ENCODE results near the gene PDE7B. TPM values are rescaled to one million over a fixed set of nuclear protein-coding genes. Genes with fewer than 3 reads are reported as not detected.
A peak's percentile ranks its signal among the peaks of the same experiment; 100 is the strongest.

Gene PDE7B
- total RNA-seq: 16.3 TPM

- DNase-seq (ENCODE audit: low spot score in 2 of 2): peak in 1 of 2 donors; percentile 43
- no peak for FAIRE-seq
Measured at GRCh38 chr6:135851442-135852271, at the start of gene PDE7B. Gene PDE7B (plus strand): TSS chr6:135851701.

- no peak for DNase-seq (ENCODE audit: low spot score in 2 of 2)
- no peak for FAIRE-seq
Measured at GRCh38 chr6:135801755-135802465, 49.6 kb upstream of the PDE7B start.

DNA sequence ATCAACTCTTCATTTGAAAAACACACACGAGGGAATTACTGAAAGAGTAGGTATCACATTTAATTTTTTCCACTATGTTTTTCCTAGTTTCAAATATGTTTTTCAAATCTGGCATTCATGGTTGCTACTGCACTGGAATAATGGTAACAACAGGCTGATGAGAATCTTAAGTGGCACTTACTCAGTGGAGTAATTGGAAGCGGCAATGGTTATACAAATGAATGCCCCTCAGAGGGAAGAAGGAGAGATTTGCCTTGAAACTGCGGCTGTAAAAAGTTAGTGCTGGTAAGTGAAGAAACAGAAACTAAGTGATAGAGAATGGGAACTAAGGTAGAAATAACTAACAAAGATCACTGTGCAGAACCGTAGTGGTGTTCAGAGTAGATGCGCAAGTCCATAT is 41.0 kb upstream of the PDE7B start:
- DNase-seq (ENCODE audit: low spot score in 2 of 2): no peak

DNA sequence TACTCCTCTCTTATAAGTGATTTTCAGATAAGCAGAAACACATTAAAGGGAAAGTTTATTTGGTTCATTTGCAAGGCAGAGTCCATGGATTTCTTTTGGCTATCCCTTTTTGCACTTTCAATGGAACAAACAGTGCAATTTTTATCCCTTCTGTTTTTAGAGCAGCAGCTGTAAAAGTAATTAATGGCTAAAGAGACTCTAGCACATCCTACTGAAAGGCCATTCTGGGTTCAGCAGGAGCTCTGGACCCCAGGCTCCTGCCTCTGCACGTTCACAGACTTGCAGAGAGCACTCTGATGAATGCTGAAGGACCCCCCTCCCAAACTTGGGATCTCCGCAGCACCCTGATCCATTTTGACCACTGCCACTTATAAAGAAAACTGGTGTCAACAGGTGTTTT is 40.3 kb upstream of the PDE7B start:
- no peak for DNase-seq (ENCODE audit: low spot score in 2 of 2)
- no peak for FAIRE-seq

More for the DNA sequence above, 41.0 kb upstream of the PDE7B start:
- no peak for FAIRE-seq

GRCh38 chr6:135811644-135812526 is 39.6 kb upstream of the PDE7B start:
- DNase-seq (ENCODE audit: low spot score in 2 of 2): no peak
- no peak for FAIRE-seq

- no peak for DNase-seq (ENCODE audit: low spot score in 2 of 2)
- no peak for FAIRE-seq
Measured at GRCh38 chr6:135813401-135813800, 38.1 kb upstream of the PDE7B start.

GRCh38 chr6:135814043-135814442 is 37.5 kb upstream of the PDE7B start:
- FAIRE-seq: no peak
- no peak for DNase-seq (ENCODE audit: low spot score in 2 of 2)

DNA sequence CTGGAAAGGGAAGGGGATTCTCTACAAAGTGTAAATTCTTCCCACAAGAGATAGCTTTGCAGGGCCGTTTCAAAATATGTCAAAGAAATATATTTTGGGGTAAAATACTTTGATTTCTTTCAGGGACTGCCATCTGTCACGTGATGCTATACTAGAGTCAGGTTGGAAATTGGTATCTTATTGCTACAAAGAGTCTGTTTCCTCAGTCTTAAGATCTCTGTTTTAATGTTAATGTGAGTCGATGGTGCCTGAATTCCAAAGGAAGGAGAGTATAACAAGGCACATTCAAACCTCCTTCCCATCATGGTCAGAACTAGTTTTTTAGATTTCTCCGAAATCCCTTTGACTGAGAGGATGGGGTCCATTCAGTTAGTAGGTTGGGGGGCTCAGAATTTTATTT is 36.3 kb upstream of the PDE7B start:
- DNase-seq (ENCODE audit: low spot score in 2 of 2): no peak

DNA sequence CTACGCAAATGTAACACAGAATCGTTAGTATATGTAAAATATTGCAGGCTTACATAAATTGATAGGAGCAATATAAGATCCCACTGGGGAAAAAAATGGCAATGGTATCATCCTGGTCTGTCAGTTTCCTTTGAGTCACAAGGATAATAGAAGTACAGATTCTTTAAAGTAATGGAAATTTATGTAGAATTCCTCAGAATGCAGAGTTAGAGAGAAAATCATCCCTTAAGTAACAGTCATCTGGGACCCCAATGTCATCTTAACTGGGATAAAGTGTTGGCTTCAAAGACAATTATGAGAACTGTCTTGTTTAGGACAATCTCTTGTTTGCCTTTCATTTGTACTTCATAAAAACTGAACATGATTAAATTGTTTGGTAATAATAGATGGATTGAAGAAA is 34.5 kb upstream of the PDE7B start:
- DNase-seq (ENCODE audit: low spot score in 2 of 2) (no peak), FAIRE-seq (no peak)

More for the DNA sequence above, 36.3 kb upstream of the PDE7B start:
- FAIRE-seq: no peak

- DNase-seq (ENCODE audit: low spot score in 2 of 2) (no peak), FAIRE-seq (no peak)
Measured at GRCh38 chr6:135819665-135820064, 31.8 kb upstream of the PDE7B start.

DNA sequence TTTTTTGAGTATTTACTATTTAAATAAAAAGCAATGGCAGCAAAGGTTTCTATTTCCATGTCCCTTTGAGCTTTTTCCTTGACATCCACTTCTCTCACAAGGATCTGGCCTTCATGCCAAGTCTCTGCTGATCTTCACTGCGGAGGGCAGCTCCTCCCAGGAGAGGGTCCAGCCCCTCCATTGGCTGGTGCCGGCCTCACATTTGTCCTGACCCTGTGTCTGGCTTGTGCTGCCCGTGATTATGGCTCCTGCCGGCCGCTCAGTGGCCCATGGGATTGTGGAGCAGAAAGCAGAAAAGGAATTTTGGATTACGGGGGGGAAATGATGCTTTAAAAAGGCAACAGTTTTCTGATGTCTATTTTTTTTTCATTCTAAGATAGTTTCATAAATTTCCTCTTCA is 31.2 kb upstream of the PDE7B start:
- no peak for FAIRE-seq
- no peak for DNase-seq (ENCODE audit: low spot score in 2 of 2)

- no peak for DNase-seq (ENCODE audit: low spot score in 2 of 2)
- no peak for FAIRE-seq
Measured at GRCh38 chr6:135823851-135824250, 27.6 kb upstream of the PDE7B start.

DNA sequence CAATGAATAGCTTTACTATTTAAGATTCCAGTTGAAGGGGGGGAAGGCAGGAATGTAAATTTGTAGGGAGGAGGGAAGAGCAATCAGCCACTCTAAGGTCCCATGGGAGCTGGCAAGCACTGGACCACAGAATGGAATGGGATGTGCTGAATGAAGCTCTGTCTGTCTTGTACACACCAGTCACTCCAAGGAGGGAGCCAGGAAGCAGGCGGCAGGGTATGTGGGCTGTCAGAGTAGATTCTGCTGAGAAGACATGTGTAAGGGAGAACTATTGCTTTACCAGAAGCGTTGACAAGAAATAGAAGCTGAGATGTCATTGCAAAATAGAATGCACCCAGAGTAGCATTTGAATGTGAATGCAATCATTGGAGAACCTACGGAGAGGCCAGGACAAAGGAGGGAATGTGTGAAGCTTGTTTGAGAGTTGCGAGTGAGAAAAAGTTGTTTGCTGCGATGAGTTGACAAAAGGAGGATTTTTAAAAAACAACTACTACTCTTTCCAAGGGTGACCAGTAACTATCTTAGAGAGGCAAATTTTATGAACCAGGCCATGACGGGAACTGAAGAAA is 25.2 kb upstream of the PDE7B start:
- no peak for DNase-seq (ENCODE audit: low spot score in 2 of 2)
- no peak for FAIRE-seq

DNA sequence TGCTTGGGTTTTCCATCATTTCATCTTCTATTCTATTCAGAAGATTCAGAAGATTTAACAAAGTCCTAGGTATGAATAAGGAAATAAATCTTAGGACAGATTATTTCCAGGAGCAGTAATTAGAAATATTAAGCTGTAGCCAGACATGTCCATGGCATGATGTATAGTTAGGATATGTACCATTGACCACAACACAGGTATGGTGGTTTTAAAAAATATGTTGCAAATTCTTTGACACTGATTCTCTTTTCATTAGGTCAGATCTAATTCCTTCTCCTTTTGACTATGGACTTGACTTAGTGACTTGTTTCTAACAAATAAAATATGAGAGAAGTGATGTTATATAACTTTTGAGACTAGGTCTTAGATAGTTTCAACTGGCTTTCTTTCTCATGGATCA is 23.5 kb upstream of the PDE7B start:
- no peak for FAIRE-seq
- DNase-seq (ENCODE audit: low spot score in 2 of 2): no peak

GRCh38 chr6:135830452-135830881 is 21.0 kb upstream of the PDE7B start:
- no peak for FAIRE-seq
- DNase-seq (ENCODE audit: low spot score in 2 of 2): no peak

GRCh38 chr6:135831016-135831415 is 20.5 kb upstream of the PDE7B start:
- DNase-seq (ENCODE audit: low spot score in 2 of 2): no peak
- FAIRE-seq: no peak

DNA sequence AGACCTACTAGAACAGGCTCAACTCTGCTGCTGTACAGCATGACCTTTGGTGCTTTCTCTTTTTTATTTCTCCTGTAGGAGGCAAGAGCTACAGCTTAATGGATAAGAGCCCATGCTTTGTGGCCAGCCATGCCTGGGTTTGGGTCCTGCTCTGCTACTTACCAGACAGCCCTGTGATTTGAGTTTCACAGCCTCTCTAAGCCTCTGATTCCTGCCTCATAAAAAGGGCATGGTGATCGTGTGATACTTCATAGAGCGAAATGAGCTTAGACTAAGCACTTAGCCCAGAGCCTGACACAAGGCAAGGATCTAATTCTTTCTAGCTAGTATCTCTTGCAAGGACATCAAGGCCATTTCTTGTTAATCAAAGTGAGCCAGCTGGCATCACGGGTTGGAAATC is 19.3 kb upstream of the PDE7B start:
- FAIRE-seq (no peak), DNase-seq (ENCODE audit: low spot score in 2 of 2) (no peak)

GRCh38 chr6:135833771-135834170 is 17.7 kb upstream of the PDE7B start:
- FAIRE-seq (no peak), DNase-seq (ENCODE audit: low spot score in 2 of 2) (no peak)

DNA sequence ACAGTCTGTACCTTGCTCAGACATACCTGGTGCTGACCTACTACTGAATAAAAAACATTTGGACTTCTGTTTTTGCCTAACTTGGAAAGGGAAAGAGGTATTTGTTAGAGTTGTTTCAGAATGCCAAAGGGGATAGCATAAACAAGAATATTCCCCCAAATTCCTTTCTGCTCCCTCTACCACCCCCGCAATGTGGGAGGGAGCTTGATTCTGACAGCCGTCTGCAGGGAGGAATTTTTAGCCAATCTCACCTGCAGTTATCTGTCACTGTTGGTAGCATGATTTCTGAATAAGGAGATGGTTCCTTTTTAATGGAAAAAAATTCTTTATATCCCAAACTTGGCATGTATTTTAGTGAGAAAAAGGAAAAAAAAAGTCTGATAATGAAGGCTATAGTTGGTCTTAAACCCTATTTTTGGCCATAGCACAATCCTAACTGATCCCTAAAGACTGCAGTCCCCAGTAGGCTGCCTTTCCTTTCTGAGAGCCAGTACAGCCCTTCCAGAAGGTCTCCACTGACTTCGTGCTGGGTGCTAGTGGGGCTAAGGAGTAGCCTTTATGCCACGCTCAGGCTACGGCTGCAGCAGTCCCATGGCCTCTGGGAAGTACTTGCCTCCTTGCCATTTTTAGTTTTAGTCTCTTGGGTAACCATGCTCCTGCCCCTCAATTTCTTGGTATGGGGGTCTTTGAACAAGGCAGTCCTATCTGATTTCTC is 13.6 kb upstream of the PDE7B start:
- DNase-seq (ENCODE audit: low spot score in 2 of 2) (no peak), FAIRE-seq (no peak)

- DNase-seq (ENCODE audit: low spot score in 2 of 2) (no peak), FAIRE-seq (no peak)
Measured at GRCh38 chr6:135839121-135839520, 12.4 kb upstream of the PDE7B start.
